Loucy (cell line): ENCODE data around the gene PTPN3.

Experiments
- H2AFZ ChIP-seq: fragments of 200-600 bp; sonication (generic); 2 replicates; pipeline ENCODE4 v1.6.0; 2016; ENCODE audit warnings: antibody characterized with exemption, mild to moderate bottlenecking, low read length, moderate library complexity
- H3F3A ChIP-seq: fragments of 200-600 bp; 2 replicates; pipeline ENCODE4 v1.6.0; 2016; ENCODE audit warnings: antibody characterized with exemption, low read depth, mild to moderate bottlenecking
- H3K27me3 ChIP-seq: fragments of 200-600 bp; sonication (generic); 2 replicates; pipeline ENCODE4 v1.6.1; 2014; ENCODE audit warnings: low read length, mild to moderate bottlenecking; ENCODE audit not compliant: insufficient read depth, poor library complexity, severe bottlenecking
- H3K36me3 ChIP-seq: fragments of 200-600 bp; sonication (generic); 2 replicates; pipeline ENCODE4 v1.6.1; 2016; ENCODE audit warnings: low read length; ENCODE audit not compliant: insufficient read depth
- H3K4me1 ChIP-seq: fragments of 200-600 bp; sonication (generic); 2 replicates; pipeline ENCODE4 v1.5.1; 2014; ENCODE audit warnings: low read length, mild to moderate bottlenecking; ENCODE audit not compliant: insufficient read depth, poor library complexity, severe bottlenecking
- H3K4me2 ChIP-seq: fragments of 200-600 bp; sonication (generic); 2 replicates; pipeline ENCODE4 v1.6.0; 2014; ENCODE audit warnings: antibody characterized with exemption, low read length, low read depth, mild to moderate bottlenecking; ENCODE audit not compliant: poor library complexity, severe bottlenecking
- H3K4me3 ChIP-seq: fragments of 200-600 bp; sonication (generic); 2 replicates; pipeline ENCODE4 v1.5.1; 2014; ENCODE audit warnings: low read length, mild to moderate bottlenecking, mixed read lengths; ENCODE audit not compliant: poor library complexity, severe bottlenecking
- H3K79me2 ChIP-seq: fragments of 200-600 bp; sonication (generic); 2 replicates; pipeline ENCODE4 v1.6.1; 2014; ENCODE audit warnings: low read length; ENCODE audit not compliant: insufficient read depth
- H3K9ac ChIP-seq: fragments of 200-600 bp; sonication (generic); 2 replicates; pipeline ENCODE4 v1.6.0; 2014; ENCODE audit warnings: mild to moderate bottlenecking, low read depth, low read length, moderate library complexity; ENCODE audit not compliant: poor library complexity, severe bottlenecking
- H3K9me2 ChIP-seq: fragments of 200-600 bp; sonication (generic); replicated peaks from 2 replicates; pipeline ENCODE4 v1.6.1; 2016; ENCODE audit warnings: low read depth, low read length, mixed read lengths
- H3K9me3 ChIP-seq: fragments of 200-600 bp; sonication (generic); 2 replicates; pipeline ENCODE4 v1.6.1; 2014; ENCODE audit warnings: mild to moderate bottlenecking, antibody characterized with exemption, low read length, low read depth; ENCODE audit not compliant: insufficient read depth
- H4K20me1 ChIP-seq: fragments of 200-600 bp; sonication (generic); 2 replicates; pipeline ENCODE4 v1.6.0; 2014; ENCODE audit warnings: antibody characterized with exemption, low read length, mild to moderate bottlenecking; ENCODE audit not compliant: insufficient read depth, poor library complexity, severe bottlenecking
- CTCF ChIP-seq: fragments of 200-600 bp; sonication (generic); conservative IDR thresholded peaks from 2 replicates; pipeline ENCODE4 v1.5.1; 2014; ENCODE audit warnings: mild to moderate bottlenecking, antibody characterized with exemption, low read length
- EZH2phosphoT487 ChIP-seq: fragments of 200-600 bp; IDR thresholded peaks from 2 replicates; pipeline ENCODE4 v1.6.1; 2018; ENCODE audit warnings: antibody characterized with exemption, mild to moderate bottlenecking, moderate library complexity, borderline replicate concordance

Gene PTPN3

DNA sequence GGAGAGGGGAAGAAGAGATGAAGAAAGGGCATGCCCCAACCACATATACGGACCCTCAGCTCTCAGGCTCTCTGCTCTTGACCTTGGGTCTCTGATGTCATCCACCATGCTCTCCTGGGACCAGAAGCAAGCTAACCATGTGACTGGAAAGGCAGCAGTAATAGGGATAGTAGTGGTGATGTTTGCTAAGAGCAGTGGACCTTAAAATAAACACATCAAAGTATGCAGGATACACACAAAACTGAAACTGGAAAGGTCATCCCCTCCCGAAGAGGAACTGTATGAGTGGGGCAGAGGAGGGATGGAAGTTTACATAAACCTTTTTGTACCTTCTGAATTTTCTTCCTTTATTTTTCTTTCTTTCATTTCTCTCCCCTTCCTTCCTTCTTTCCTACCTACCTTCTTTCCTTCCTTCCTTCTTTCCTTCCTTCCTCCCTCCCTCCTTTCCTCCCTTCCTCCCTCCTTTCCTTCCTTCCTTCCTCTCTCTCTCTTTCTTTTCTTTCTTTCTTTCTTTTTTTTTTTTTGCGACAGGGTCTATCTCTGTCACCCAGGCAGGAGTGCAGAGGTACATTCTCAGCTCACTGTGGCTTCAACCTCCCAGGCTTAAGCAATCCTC lies 8.1 kb upstream of the PTPN3 start:
- Histone ChIP-seq H3K27me3 (no peaks in the 10 kb centered on the region), H3K4me3 (no peak overlapping the region), H4K20me1 (no peaks in the 10 kb centered on the region), H3K4me2 (no peak overlapping the region), H3K9me3 (no peaks in the 10 kb centered on the region), H3K4me1 (no peaks in the 10 kb centered on the region), H3K79me2 (no peaks in the 10 kb centered on the region), H3K9ac (no peak overlapping the region), H2AFZ (no peak overlapping the region), H3F3A (no peaks in the 10 kb centered on the region), H3K36me3 (no peaks in the 10 kb centered on the region), H3K9me2 (no peaks in the 10 kb centered on the region)
- no peak for TF ChIP-seq EZH2phosphoT487
- TF ChIP-seq CTCF = no peak

DNA sequence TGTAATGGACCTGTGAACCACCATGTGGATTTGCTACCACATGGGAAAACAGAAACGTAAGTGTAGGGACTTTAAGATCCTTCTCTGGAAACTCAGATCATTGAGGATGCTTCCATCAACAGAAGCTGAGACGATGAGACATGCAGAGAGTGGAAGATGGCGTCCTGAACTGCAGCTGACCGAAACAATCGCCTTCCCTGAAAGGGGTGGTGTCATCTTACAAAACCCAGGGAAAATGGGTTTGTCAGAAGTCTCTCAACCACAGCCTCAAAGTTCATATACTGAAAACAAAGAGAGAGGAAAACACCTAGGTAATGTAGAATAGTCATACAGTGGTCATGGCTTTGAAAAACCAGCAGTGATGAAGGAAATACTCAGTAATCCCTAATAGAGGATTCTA lies 6.6 kb upstream of the PTPN3 start:
- H3K9ac ChIP-seq = no peak overlapping the region
- H3F3A ChIP-seq = no peaks in the 10 kb centered on the region
- TF ChIP-seq EZH2phosphoT487 (no peak), CTCF (no peak)
- no peak overlapping the region for H3K4me2 ChIP-seq
- H3K27me3 ChIP-seq = no peaks in the 10 kb centered on the region
- no peaks in the 10 kb centered on the region for H3K9me2 ChIP-seq
- H2AFZ ChIP-seq = no peak overlapping the region
- H3K36me3 ChIP-seq = no peaks in the 10 kb centered on the region
- H3K4me3 ChIP-seq = no peak overlapping the region
- H3K4me1 ChIP-seq = no peaks in the 10 kb centered on the region
- H4K20me1 ChIP-seq = no peaks in the 10 kb centered on the region
- H3K9me3 ChIP-seq = no peaks in the 10 kb centered on the region
- no peaks in the 10 kb centered on the region for H3K79me2 ChIP-seq

GRCh38 chr9:109500421-109500974 lies 2.4 kb upstream of the PTPN3 start:
- Histone ChIP-seq H3K27me3 (no peaks in the 10 kb centered on the region), H4K20me1 (no peaks in the 10 kb centered on the region), H3K9me2 (no peaks in the 10 kb centered on the region), H3K4me2 (no peak overlapping the region), H3K36me3 (no peaks in the 10 kb centered on the region), H3K9me3 (no peaks in the 10 kb centered on the region), H3K79me2 (no peaks in the 10 kb centered on the region), H3K4me3 (no peak overlapping the region), H3K9ac (no peak overlapping the region), H2AFZ (no peak overlapping the region), H3K4me1 (no peaks in the 10 kb centered on the region), H3F3A (no peaks in the 10 kb centered on the region)
- TF ChIP-seq EZH2phosphoT487 (no peak), CTCF (no peak)
